Measurements from ENCODE around the gene TPD52L1.

The TPD52L1 gene

DNA sequence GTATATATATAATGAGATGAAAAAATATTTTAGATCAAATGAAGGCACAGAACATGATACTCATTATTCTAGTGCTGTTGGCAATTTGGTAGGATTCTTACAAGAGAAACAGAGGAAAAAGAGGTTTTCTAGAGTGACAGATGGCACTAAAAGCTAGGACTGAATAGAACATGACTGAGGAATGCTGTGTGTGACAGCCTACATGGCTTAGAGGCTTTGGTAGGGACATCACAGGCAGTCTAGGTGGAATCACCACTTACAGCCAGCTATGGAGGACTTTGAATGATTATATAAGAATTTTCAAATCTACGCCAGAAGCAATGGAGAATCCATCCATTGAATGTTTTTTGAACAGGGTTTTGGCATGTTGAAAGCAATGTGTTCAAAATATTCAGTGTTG, 52.8 kb downstream of the TPD52L1 start:
- no peaks in the 10 kb centered on the region for H3K27me3 ChIP-seq (ENCODE audit: control insufficient read depth, insufficient read depth, low read length)
- no peak for DNase-seq (ENCODE audit: low read depth, low spot score)
- no CpG with 5 or more reads among the region's 1 CpG for WGBS (ENCODE audit: insufficient coverage, insufficient read length)

DNA sequence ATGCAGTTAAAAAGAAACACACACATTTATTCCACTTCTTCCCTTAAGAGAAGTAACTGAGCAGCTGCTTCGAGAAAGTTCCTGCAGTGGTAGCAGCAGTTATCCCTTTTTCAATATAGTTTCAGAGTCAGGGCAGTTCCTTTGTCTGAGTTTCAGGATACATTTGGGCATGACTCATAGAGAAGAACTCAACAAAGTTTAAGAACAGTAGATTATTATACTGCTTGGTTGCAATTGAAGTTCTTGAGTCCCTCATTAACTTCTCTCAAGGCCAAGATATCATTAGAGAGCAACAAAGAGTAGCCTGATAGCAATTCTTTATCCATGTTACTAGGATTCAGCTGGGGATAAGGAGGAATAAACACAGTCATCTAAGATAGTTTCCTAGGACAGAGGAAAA, 54.4 kb downstream of the TPD52L1 start:
- Histone ChIP-seq H3K36me3 (ENCODE audit: control insufficient read depth, insufficient read depth, low read length) (no peaks in the 10 kb centered on the region), H3K27me3 (ENCODE audit: control insufficient read depth, insufficient read depth, low read length) (no peaks in the 10 kb centered on the region), H3K4me3 (ENCODE audit: low read length) (no peak overlapping the region), H3K27ac (ENCODE audit: low read length) (no peak overlapping the region), H3K4me1 (ENCODE audit: control insufficient read depth, insufficient read depth, low read length) (peaks cover 1% of the 10 kb centered on the region; the same call in 1 of the 2 replicates), H3K9me3 (ENCODE audit: control insufficient read depth, insufficient read depth, low read length) (no peaks in the 10 kb centered on the region)
- no CpG with 5 or more reads among the region's 1 CpG for WGBS (ENCODE audit: insufficient coverage, insufficient read length)
- DNase-seq (ENCODE audit: low read depth, low spot score) = no peak

More for the DNA sequence above, 52.8 kb downstream of the TPD52L1 start:
- Histone ChIP-seq H3K27ac (ENCODE audit: low read length) (no peak overlapping the region), H3K4me1 (ENCODE audit: control insufficient read depth, insufficient read depth, low read length) (peaks cover 1% of the 10 kb centered on the region; the same call in 1 of the 2 replicates), H3K4me3 (ENCODE audit: low read length) (no peak overlapping the region), H3K9me3 (ENCODE audit: control insufficient read depth, insufficient read depth, low read length) (no peaks in the 10 kb centered on the region), H3K36me3 (ENCODE audit: control insufficient read depth, insufficient read depth, low read length) (no peaks in the 10 kb centered on the region)

DNA sequence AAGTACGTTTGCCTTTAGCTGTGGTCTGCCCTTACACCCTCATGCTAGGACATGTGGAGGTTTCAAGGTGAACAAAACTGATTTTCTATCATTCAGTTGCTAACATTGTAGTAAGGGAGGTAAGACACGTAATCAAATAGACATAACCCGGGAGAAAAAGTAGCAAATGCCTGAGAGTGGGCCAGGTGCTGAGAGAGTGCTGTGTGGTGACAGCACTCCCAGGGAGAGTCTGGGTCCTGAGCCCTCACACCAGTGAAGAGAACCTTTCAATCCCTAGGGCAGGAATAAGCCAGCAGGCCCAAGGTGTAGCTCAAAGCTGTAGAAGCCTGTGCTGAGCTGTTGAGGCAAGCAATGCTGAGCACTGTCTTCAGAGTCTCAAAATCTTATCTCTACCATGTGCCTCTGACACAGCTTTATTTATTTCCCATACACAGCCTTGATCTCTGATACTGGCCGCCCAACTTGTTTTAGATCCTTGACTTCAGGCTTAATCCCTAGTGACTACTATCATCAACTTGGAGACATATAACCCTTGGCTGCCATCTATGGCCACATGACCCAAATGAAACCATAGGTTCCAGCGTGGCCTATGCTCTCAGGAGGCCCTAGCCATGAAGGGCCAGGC, 55.2 kb downstream of the TPD52L1 start:
- Histone ChIP-seq H3K27ac (ENCODE audit: low read length) (no peak overlapping the region), H3K9me3 (ENCODE audit: control insufficient read depth, insufficient read depth, low read length) (no peaks in the 10 kb centered on the region), H3K4me3 (ENCODE audit: low read length) (no peak overlapping the region), H3K36me3 (ENCODE audit: control insufficient read depth, insufficient read depth, low read length) (no peaks in the 10 kb centered on the region), H3K4me1 (ENCODE audit: control insufficient read depth, insufficient read depth, low read length) (no peaks in the 10 kb centered on the region), H3K27me3 (ENCODE audit: control insufficient read depth, insufficient read depth, low read length) (no peaks in the 10 kb centered on the region)
- WGBS (ENCODE audit: insufficient coverage, insufficient read length) = no CpG with 5 or more reads among the region's 5 CpGs
- no peak for DNase-seq (ENCODE audit: low read depth, low spot score)

DNA sequence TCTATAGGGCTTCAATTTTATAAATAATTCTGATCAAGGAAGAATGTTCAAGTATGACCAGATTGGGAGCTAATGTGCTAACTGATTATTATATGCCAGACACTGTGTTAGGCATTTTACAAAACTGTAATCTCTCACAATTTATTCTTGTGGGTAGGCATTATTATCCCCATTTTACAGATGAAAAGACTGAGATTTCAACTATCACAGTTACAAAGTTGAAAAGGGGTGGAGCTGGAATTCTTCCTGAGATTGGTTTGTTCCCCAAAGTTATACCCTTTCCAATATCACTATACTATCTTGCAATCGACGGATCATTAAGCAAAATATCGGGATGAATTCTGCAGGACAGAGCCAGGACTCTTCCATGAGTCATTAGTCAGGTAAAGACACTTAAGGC, 57.1 kb downstream of the TPD52L1 start:
- H3K4me3 ChIP-seq (ENCODE audit: low read length) = no peak overlapping the region
- WGBS (ENCODE audit: insufficient coverage, insufficient read length) = no CpG with 5 or more reads among the region's 3 CpGs
- H3K27ac ChIP-seq (ENCODE audit: low read length) = no peak overlapping the region
- H3K36me3 ChIP-seq (ENCODE audit: control insufficient read depth, insufficient read depth, low read length) = no peaks in the 10 kb centered on the region
- no peaks in the 10 kb centered on the region for H3K27me3 ChIP-seq (ENCODE audit: control insufficient read depth, insufficient read depth, low read length)
- no peak for DNase-seq (ENCODE audit: low read depth, low spot score)
- H3K9me3 ChIP-seq (ENCODE audit: control insufficient read depth, insufficient read depth, low read length) = no peaks in the 10 kb centered on the region
- no peaks in the 10 kb centered on the region for H3K4me1 ChIP-seq (ENCODE audit: control insufficient read depth, insufficient read depth, low read length)

DNA sequence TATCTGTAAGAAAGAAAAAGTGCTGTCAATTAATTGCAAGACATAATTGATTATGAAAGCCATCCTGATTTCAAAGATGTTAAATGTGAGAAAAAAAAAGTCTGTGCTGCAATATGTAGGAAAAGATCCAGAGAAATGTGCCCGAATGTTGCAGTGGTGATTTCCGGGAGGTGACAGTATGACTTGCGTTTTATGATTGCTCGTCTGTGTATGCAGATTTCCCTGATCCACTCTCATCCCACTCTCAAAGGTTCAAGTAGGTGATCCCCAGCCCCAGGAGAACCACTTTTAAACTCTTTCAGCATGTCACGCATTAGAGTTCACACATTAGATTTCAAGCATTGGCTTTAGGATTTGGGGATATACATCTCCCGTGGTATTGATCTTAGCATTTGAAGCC, 57.8 kb downstream of the TPD52L1 start:
- H3K9me3 ChIP-seq (ENCODE audit: control insufficient read depth, insufficient read depth, low read length) = no peaks in the 10 kb centered on the region
- no peak for DNase-seq (ENCODE audit: low read depth, low spot score)
- no peak overlapping the region for H3K4me3 ChIP-seq (ENCODE audit: low read length)
- no peaks in the 10 kb centered on the region for H3K36me3 ChIP-seq (ENCODE audit: control insufficient read depth, insufficient read depth, low read length)
- no CpG with 5 or more reads among the region's 6 CpGs for WGBS (ENCODE audit: insufficient coverage, insufficient read length)
- no peak overlapping the region for H3K27ac ChIP-seq (ENCODE audit: low read length)
- H3K4me1 ChIP-seq (ENCODE audit: control insufficient read depth, insufficient read depth, low read length) = no peaks in the 10 kb centered on the region
- H3K27me3 ChIP-seq (ENCODE audit: control insufficient read depth, insufficient read depth, low read length) = no peaks in the 10 kb centered on the region

DNA sequence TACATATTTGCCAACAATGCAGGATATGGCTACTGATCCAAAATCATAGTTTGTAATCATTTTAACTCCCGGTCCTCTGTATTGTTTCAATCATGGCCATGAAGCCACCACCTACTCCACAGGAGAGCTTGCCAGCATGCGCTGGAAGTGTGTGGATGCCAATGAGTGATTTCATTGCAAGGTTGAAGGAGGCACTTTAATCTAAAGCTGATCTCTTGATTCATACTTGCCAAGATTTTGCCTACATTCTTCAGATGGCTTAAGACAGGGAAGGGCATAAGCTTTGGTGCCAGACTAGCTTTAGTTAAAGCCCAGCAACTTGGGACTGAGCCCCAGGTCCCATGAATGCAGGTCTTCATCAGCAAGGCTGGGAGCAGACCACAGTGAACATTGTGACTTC, 58.8 kb downstream of the TPD52L1 start:
- no peaks in the 10 kb centered on the region for H3K4me1 ChIP-seq (ENCODE audit: control insufficient read depth, insufficient read depth, low read length)
- DNase-seq (ENCODE audit: low read depth, low spot score) = no peak
- H3K36me3 ChIP-seq (ENCODE audit: control insufficient read depth, insufficient read depth, low read length) = no peaks in the 10 kb centered on the region
- H3K27me3 ChIP-seq (ENCODE audit: control insufficient read depth, insufficient read depth, low read length) = no peaks in the 10 kb centered on the region
- no peak overlapping the region for H3K4me3 ChIP-seq (ENCODE audit: low read length)
- H3K27ac ChIP-seq (ENCODE audit: low read length) = no peak overlapping the region
- H3K9me3 ChIP-seq (ENCODE audit: control insufficient read depth, insufficient read depth, low read length) = no peaks in the 10 kb centered on the region
- WGBS (ENCODE audit: insufficient coverage, insufficient read length) = no CpG with 5 or more reads among the region's 2 CpGs

DNA sequence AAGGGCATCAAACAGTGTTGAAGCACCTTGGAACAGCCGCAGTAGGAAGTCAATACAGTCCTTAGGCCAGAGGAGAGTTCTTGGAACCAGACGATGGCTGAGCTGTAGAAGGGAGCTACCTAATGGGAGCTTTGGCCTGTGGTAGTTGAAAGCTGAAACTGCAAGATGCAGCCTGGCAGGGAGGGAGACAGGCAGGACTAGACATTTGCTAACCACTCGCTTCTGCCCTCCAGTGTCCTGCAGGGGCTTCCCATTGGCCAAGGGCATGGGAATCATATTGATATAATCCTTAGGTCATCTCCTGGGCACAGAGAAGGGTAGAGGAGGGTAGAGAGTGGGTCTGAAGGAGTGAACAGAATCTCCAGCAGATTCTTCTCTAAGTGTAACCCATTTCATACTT, 60.4 kb downstream of the TPD52L1 start:
- Histone ChIP-seq H3K27ac (ENCODE audit: low read length) (no peak overlapping the region), H3K27me3 (ENCODE audit: control insufficient read depth, insufficient read depth, low read length) (no peaks in the 10 kb centered on the region), H3K36me3 (ENCODE audit: control insufficient read depth, insufficient read depth, low read length) (no peaks in the 10 kb centered on the region), H3K4me3 (ENCODE audit: low read length) (no peak overlapping the region), H3K4me1 (ENCODE audit: control insufficient read depth, insufficient read depth, low read length) (no peaks in the 10 kb centered on the region), H3K9me3 (ENCODE audit: control insufficient read depth, insufficient read depth, low read length) (no peaks in the 10 kb centered on the region)
- no peak for DNase-seq (ENCODE audit: low read depth, low spot score)
- WGBS (ENCODE audit: insufficient coverage, insufficient read length) = no CpG with 5 or more reads among the region's 3 CpGs

DNA sequence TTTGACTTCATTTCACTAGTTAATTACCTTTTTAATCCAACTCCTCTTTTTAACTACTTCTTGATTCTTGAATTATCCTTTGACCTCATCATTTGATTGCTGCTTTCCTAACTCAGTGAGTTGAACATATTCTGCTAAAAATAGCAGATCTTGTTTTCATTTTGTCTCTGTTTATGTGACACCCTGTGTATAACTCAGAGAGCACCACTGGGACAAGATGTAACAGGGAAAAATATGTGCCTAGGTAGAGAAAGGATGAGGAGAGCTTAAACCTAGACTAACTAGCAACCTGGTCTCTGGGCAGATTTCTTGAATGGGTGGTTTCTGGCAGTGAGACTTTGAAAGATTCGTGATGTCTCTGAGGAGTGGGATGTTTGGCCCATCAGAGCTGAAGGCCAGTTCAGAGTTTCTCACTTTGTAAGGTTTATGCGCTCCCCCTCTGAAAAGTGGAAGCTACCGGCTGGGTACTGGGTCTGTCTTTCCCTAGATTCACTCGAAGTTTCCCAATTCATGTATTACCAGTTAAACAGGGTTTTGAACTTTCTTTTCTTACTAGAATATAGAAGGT, 61.8 kb downstream of the TPD52L1 start:
- Histone ChIP-seq H3K36me3 (ENCODE audit: control insufficient read depth, insufficient read depth, low read length) (no peaks in the 10 kb centered on the region), H3K4me3 (ENCODE audit: low read length) (no peak overlapping the region), H3K27ac (ENCODE audit: low read length) (no peak overlapping the region), H3K9me3 (ENCODE audit: control insufficient read depth, insufficient read depth, low read length) (no peaks in the 10 kb centered on the region), H3K27me3 (ENCODE audit: control insufficient read depth, insufficient read depth, low read length) (no peaks in the 10 kb centered on the region), H3K4me1 (ENCODE audit: control insufficient read depth, insufficient read depth, low read length) (no peaks in the 10 kb centered on the region)
- WGBS (ENCODE audit: insufficient coverage, insufficient read length) = no CpG with 5 or more reads among the region's 4 CpGs
- no peak for DNase-seq (ENCODE audit: low read depth, low spot score)

DNA sequence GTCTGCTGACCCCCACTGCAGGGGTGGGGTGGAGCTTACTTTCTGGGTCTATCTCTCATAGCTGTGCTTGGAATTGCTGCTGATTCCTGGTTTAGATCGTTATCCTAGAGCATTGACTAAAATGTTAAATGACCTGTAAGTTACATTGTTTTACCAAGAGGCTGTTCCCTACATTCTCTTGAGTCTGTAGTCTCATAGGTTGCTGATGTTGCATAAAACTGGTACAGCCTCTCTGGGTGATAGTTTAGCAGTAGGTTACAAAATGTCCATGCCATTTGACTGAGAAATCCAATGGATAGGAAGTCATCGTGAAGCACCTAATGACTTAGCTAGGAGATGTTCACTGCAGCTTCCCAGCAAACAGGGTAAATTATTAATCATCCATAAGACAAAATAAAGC, 62.4 kb downstream of the TPD52L1 start:
- Histone ChIP-seq H3K9me3 (ENCODE audit: control insufficient read depth, insufficient read depth, low read length) (no peaks in the 10 kb centered on the region), H3K36me3 (ENCODE audit: control insufficient read depth, insufficient read depth, low read length) (no peaks in the 10 kb centered on the region), H3K27ac (ENCODE audit: low read length) (no peak overlapping the region), H3K27me3 (ENCODE audit: control insufficient read depth, insufficient read depth, low read length) (no peaks in the 10 kb centered on the region), H3K4me3 (ENCODE audit: low read length) (no peak overlapping the region), H3K4me1 (ENCODE audit: control insufficient read depth, insufficient read depth, low read length) (no peaks in the 10 kb centered on the region)
- no CpG with 5 or more reads among the region's 2 CpGs for WGBS (ENCODE audit: insufficient coverage, insufficient read length)
- DNase-seq (ENCODE audit: low read depth, low spot score) = no peak

DNA sequence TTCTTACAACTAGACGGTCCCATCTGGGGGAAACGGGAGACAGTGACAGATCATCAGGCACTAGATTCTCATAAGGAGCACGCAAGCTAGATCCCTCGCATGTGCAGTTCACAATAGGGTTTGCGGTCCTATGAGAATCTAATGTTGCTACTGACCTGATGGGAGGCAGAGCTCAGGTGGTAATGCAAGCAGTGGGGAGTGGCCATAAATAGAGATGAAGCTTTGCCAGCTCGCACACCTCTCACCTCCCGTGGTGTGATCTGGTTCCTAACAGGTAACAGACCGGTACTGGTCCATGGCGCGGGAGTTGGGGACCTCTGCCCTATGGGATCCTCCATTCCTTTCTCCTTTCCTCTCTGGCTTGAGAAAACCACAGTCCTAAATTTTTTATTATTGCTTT, 63.8 kb downstream of the TPD52L1 start:
- WGBS (ENCODE audit: insufficient coverage, insufficient read length) = no CpG with 5 or more reads among the region's 10 CpGs
- H3K4me1 ChIP-seq (ENCODE audit: control insufficient read depth, insufficient read depth, low read length) = no peaks in the 10 kb centered on the region
- H3K27me3 ChIP-seq (ENCODE audit: control insufficient read depth, insufficient read depth, low read length) = no peaks in the 10 kb centered on the region
- no peak overlapping the region for H3K4me3 ChIP-seq (ENCODE audit: low read length)
- H3K36me3 ChIP-seq (ENCODE audit: control insufficient read depth, insufficient read depth, low read length) = no peaks in the 10 kb centered on the region
- H3K9me3 ChIP-seq (ENCODE audit: control insufficient read depth, insufficient read depth, low read length) = no peaks in the 10 kb centered on the region
- no peak overlapping the region for H3K27ac ChIP-seq (ENCODE audit: low read length)
- no peak for DNase-seq (ENCODE audit: low read depth, low spot score)

DNA sequence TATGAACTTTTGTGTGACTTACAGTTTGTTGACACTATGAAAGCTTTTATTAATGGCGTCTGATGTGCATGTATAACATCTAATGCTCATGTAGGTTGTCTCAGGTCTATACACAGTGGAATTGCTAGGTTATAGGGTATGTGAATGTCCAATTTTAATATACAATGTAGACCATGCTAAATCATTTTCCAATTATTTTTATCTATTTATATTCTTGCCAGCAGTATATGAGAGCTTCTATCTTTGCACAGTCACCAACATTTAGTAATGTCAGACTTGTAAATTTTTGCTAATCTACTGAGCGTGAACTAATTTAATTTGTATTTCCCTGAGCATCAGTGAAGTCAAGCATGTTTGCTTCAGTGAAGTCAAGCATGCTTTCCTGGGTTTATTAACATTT, 64.4 kb downstream of the TPD52L1 start:
- WGBS (ENCODE audit: insufficient coverage, insufficient read length) = no CpG with 5 or more reads among the region's 2 CpGs
- H3K27ac ChIP-seq (ENCODE audit: low read length) = no peak overlapping the region
- H3K4me3 ChIP-seq (ENCODE audit: low read length) = no peak overlapping the region
- H3K27me3 ChIP-seq (ENCODE audit: control insufficient read depth, insufficient read depth, low read length) = no peaks in the 10 kb centered on the region
- DNase-seq (ENCODE audit: low read depth, low spot score) = no peak
- no peaks in the 10 kb centered on the region for H3K9me3 ChIP-seq (ENCODE audit: control insufficient read depth, insufficient read depth, low read length)
- H3K36me3 ChIP-seq (ENCODE audit: control insufficient read depth, insufficient read depth, low read length) = no peaks in the 10 kb centered on the region
- H3K4me1 ChIP-seq (ENCODE audit: control insufficient read depth, insufficient read depth, low read length) = no peaks in the 10 kb centered on the region
